COLO829 (cell line): ENCODE results near the gene ATP2C1.
A peak's percentile ranks its signal among the peaks of the same experiment; 100 is the strongest.

Experiments used
- DNase-seq: peaks from one replicate; pipeline ENCODE4 v3.0.0; 2012; ENCODE audit warnings: low spot score

Gene ATP2C1

GRCh38 chr3:130895690-130896488 is 2.0 kb downstream of the ATP2C1 start:
- no peak for DNase-seq

- DNase-seq = no peak
Observed at GRCh38 chr3:130897316-130897715, 3.4 kb downstream of the ATP2C1 start.

GRCh38 chr3:130900959-130901358 is 7.1 kb downstream of the ATP2C1 start:
- DNase-seq = no peak

GRCh38 chr3:130901463-130902204 is 7.8 kb downstream of the ATP2C1 start:
- DNase-seq = no peak

GRCh38 chr3:130903412-130903908 is 9.6 kb downstream of the ATP2C1 start:
- DNase-seq = no peak

GRCh38 chr3:130904491-130904890 is 10.6 kb downstream of the ATP2C1 start:
- no peak for DNase-seq

- no peak for DNase-seq
Observed at GRCh38 chr3:130905551-130905950, 11.7 kb downstream of the ATP2C1 start.

GRCh38 chr3:130906374-130906995 is 12.6 kb downstream of the ATP2C1 start:
- no peak for DNase-seq

GRCh38 chr3:130907500-130907899 is 13.6 kb downstream of the ATP2C1 start:
- no peak for DNase-seq

- no peak for DNase-seq
Observed at GRCh38 chr3:130907966-130908365, 14.1 kb downstream of the ATP2C1 start.

GRCh38 chr3:130915567-130916292 is 21.8 kb downstream of the ATP2C1 start:
- peak; percentile 81 for DNase-seq

GRCh38 chr3:130916507-130917167 is 22.8 kb downstream of the ATP2C1 start:
- no peak for DNase-seq

GRCh38 chr3:130918328-130918727 is 24.4 kb downstream of the ATP2C1 start:
- DNase-seq = no peak

- DNase-seq = no peak
Observed at GRCh38 chr3:130925628-130926027, 31.7 kb downstream of the ATP2C1 start.

GRCh38 chr3:130926504-130926903 is 32.6 kb downstream of the ATP2C1 start:
- no peak for DNase-seq

GRCh38 chr3:130929804-130930203 is 35.9 kb downstream of the ATP2C1 start:
- DNase-seq = no peak

- DNase-seq = no peak
Observed at GRCh38 chr3:130932979-130933378, 39.1 kb downstream of the ATP2C1 start.

GRCh38 chr3:130933801-130934345 is 40.0 kb downstream of the ATP2C1 start:
- DNase-seq = no peak

GRCh38 chr3:130934442-130935089 is 40.7 kb downstream of the ATP2C1 start:
- no peak for DNase-seq

- DNase-seq = no peak
Observed at GRCh38 chr3:130935761-130936492, 42.0 kb downstream of the ATP2C1 start.
